Hematopoietic multipotent progenitor cell treated with erythropoietin and hydrocortisone succinate and interleukin-3 and kit ligand, for 15 days (in vitro differentiated cells): Measurements from ENCODE around the gene UCHL5.
A peak's percentile ranks its signal among the peaks of the same experiment; 100 is the strongest.

Source experiments
- DNase-seq: peaks from one replicate; pipeline ENCODE4 v3.0.0-alpha.2; 2015; ENCODE audit warnings: low spot score

UCHL5 gene, protein sequence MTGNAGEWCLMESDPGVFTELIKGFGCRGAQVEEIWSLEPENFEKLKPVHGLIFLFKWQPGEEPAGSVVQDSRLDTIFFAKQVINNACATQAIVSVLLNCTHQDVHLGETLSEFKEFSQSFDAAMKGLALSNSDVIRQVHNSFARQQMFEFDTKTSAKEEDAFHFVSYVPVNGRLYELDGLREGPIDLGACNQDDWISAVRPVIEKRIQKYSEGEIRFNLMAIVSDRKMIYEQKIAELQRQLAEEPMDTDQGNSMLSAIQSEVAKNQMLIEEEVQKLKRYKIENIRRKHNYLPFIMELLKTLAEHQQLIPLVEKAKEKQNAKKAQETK

DNA sequence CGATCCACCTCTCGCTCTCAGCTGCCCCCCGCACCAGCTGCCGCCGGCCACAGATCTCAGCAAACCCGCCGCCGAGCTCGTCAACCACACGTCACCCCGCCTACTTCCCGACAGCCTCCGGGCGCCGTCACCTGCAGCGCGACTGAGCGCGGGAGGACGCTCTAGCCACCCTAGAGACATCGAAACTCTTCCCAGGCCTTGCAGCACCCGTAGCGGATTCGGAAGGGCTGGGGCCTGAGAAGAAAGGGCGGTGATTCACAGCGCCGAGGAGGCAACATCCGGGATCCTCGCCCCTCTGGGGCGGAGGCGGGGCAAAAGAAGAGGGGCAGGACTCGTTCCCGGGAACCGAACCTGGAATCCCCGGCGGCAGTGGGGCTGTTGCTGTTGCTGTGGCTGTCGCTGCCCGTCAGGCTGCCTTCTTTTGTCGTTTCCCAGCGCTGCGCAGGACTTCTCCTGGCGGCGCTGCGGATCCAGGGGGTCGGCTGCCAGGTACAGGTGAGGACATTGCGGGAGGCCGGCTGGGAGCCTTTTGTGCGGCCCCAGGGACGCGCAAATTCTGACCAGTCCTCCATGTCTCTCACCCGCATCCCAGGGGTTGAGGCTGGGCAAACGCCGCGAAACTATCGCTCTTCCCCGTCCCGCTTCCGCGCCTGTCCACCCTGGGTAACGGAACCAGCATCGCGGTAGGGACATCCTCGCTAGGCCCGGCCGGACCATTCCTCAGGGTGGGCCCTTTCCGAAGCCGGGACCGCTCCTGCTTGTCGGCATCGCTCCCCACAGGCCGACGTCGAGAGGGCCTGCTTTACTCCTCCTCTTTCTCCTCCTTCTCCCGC is at the start of gene UCHL5, which contains the start of gene RO60:
TSS of gene UCHL5 (minus strand) at position 79 of the 833 bp plus-strand sequence. CDS start 100 bp downstream, outside the sequence.
TSS of gene RO60 (plus strand) at position 331 of the 833 bp plus-strand sequence. CDS start 9,443 bp downstream, outside the sequence.
- DNase-seq, result peak; percentile 94

DNA sequence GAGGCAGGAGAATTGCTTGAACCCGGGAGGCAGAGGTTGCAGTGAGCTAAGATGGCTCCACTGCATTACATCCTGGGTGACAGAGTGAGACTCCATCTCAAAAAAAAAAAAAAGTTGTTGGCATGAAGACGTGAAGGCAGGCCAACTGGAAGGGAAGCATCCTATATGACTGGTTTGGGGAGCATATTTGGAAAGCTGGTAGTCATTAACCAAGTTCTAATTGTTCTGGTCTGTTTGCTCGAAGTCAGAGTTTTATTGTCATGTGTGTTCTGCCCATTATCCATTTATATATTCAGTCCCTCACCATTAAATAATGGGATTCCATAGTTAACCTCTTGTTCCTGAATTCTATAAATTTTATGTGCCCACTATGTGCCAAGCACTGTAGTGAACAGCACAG is 49.3 kb upstream of the UCHL5 start:
- DNase-seq, result no peak

- no peak for DNase-seq
These were observed 46.6 kb upstream of the UCHL5 start for GRCh38 chr1:193105821-193106177.

DNA sequence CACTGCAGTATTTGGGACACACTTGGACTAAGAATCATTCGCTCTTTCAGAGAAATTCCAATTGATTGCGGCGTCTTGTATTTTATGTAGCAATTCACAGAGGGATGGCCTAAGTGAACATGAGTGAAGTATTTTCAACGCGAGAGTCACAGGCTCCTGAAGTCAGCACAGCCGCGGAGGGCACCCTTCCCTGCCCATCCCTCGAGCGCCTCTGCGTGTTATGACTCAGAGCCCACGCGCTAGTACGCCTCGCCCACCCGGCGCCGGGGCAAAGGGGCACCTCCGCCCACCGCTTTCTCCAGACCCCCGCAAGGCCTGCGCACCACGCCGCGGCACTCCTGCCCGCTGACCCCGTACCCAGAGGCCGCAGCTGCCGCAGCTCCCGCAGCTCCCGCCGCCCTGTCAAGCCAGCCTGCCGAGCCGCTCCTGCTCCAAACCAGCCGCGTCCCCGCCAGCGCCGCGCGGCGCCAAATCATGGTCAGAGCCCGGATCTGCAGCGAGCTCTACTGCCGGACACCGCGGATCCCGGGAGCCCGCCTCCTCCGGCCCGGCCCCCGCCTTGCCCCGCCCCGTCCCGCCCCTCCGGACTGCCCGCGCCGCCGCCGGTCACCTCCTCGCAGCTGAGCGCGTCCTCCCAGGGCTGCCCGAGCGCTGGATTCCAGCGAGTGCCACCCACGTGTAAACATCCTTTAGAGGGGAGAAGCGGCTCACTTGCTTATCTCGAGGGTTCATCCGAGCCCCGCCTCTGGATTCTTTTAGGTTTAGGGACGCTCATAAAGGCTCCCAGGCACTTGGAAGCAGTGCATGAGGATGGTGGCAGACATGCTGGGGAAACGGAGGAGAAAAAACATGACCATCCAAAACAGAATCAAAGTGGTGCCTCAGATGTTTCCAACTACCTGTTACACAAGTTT is 46.0 kb upstream of the UCHL5 start, which contains the start of gene GLRX2:
TSS of gene GLRX2 (minus strand) at position 508 of the 914 bp plus-strand sequence. CDS start at position 476, 32 bp downstream.
- peak; percentile 70 for DNase-seq

DNA sequence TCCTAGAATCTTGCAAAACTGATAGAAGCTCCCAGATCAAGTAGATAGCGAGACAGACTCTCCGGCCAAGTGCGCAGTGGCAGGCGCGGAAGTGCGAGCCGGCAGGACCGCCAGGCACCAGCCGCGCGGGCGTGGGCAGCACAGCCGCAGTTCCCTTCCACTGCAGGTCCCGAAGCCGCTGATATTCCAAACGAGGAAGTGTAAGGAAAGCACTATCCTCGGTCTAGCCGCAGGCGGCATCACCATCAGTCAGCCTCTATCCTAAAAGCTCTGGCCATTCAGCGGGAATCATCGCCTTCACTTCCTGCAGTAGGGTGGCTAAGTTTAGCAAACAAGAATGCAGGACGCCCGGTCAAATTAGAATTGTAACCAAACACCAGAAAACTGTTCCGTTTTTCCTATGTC is 45.3 kb upstream of the UCHL5 start:
- DNase-seq, result peak; percentile 26

DNA sequence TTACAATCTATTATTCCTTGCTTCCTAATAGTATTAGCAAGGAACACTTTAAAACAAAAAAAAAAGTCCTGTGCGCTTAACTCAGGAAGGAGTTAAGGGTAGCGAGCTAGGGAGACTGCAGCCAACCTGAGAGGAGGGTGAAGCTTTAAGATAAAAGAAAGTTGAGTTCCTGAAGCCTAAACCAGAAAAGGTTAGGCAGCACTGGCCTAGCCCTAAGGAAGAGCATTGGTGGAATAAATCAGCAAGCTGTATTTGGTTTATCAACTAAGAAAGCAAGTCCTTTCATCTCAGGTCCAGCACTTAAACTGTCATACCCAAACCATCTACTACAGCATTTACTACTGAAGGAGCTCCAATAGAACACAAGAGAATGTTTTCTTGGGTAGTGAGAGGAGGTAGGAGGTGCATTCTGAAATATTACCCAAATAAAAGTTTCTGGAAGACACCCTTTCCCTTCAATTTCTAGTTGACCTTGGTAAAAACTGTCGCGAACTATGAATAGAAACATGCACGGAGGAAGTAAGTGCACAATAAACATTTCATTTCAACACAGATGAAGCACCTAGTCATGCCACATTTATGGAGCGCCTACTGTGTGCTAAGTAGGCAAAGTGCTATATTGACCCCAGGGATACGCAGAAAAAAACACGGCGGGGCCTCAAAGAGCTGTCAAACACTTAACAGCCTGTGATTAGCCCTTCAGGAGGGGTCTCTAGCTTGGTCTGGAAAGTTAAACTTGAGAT is 44.8 kb upstream of the UCHL5 start:
- DNase-seq, result no peak

DNA sequence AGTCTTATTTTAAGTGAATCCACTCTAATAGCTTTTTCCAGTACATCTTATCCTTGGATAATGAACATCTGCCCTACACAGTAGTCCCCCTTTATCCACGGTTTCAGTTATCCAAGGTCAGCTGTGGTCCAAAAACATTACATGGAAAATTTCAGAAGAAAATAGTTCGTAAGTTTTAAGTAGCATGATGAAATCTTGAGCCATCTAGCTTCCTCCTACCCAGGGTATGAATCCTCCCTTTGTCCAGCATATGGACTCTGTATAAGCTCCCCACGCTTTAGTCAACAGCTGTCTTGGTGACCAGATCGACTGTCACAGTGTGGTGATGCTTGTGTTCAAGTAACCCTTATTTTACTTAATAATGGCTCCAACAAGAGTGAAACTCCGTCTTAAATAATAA is 43.5 kb upstream of the UCHL5 start:
- DNase-seq, result no peak

GRCh38 chr1:193094112-193094511 is 35.0 kb upstream of the UCHL5 start:
- no peak for DNase-seq

DNA sequence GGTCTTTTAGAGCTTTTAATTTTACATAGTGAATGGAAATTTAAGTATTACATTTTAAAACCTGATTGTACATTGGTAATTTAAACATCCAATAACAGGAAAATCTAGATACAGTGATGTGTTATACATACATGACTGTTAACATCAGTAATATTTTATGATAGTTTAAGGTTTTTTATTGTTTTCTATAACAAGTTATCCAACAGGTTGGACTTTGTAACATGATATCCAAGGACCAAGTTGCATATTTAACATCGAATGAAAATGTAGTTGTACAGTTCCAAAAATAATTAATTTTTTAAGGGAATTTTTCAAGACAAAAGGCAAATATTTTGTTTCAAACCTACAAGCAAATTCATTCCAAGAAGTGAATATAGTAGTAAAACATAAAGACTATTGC is 31.7 kb upstream of the UCHL5 start:
- no peak for DNase-seq

DNA sequence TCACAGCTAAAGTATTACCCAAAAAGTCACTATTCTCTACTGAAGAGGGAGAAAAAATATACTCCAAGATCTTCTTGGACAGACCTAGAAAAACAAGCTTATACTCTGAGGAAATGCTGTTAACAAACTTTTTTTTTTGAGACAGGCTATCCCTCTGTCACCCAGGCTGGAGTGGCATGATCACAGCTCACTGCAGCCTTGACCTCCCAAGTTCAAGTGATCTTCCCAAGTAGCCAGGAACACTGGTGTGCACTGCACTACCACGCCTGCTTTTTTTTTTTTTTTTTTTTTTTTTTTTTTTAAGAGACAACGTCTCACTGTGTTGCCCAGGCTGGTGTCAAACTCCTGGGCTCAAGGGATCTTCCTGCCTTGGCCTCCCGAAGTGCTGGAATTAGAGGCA is 28.7 kb upstream of the UCHL5 start:
- DNase-seq, result no peak

- DNase-seq, result no peak
These were observed 27.2 kb upstream of the UCHL5 start for GRCh38 chr1:193086342-193086741.

- no peak for DNase-seq
These were observed 26.1 kb upstream of the UCHL5 start for GRCh38 chr1:193085263-193085662.

- no peak for DNase-seq
These were observed 24.4 kb upstream of the UCHL5 start for GRCh38 chr1:193083365-193084088.

- no peak for DNase-seq
These were observed 20.0 kb upstream of the UCHL5 start for GRCh38 chr1:193079187-193079586.

DNA sequence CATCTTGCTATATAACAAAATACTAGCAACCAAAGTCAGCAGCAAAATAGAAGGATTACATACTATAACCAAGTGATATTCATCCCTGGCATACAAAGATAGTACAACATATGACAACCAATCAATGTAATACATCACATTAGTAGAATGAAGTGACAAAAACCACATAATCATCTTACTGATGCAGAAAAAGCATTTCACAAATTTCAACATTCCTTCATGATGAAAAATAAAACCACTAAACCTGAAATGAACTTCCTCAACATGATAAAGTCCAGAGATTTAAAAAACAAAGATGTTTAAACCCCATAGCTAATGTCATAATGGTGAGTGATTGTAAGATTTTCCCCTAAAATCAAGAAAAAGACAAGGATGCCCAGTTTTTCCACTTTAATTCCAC is 18.8 kb upstream of the UCHL5 start:
- no peak for DNase-seq

- DNase-seq, result peak; percentile 25
These were observed 11.8 kb upstream of the UCHL5 start for GRCh38 chr1:193070942-193071341.

- DNase-seq, result peak; percentile 59
These were observed 11.2 kb upstream of the UCHL5 start for GRCh38 chr1:193070386-193070753.

GRCh38 chr1:193069748-193070385 is 10.7 kb upstream of the UCHL5 start:
- peak; percentile 81 for DNase-seq

- DNase-seq, result peak; percentile 92
These were observed 8.9 kb upstream of the UCHL5 start for GRCh38 chr1:193068013-193068412.

DNA sequence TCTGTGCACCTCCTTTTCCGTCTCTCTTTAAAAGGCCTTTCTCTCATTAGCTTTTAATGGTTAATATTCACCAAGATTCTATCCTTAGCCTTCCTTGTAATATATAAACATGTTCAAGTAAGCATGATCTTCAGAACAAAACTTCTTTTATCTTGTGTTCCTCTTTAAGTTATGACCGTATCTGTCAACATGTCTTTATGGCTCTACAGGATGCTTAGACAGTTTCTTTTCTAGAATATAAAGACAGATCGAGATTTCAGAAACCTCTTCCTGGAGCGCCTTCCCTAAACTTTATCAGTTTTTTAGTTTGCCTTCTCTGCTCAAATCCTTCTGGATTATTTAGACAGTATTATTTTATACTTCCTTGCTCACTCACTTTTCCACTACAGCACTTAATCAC is 7.4 kb upstream of the UCHL5 start:
- peak; percentile 22 for DNase-seq
